Cardiac fibroblast (primary cell): ENCODE results near the gene SYNPO2.

Experiments
- DNase-seq, 2 donors: peaks; one replicate each; pipeline versions ENCODE4 v3.0.0 to v3.0.0-alpha.2; 2010; ENCODE audit warnings: low read depth in 2 of 2
- H3K4me3 ChIP-seq, 2 donors: replicated peaks in 1 of 2; 1 replicate in 1 of 2; 2 replicates in 1 of 2; pipeline ENCODE4 v1.5.1; 2011; ENCODE audit warnings: low read depth in 2 of 2, low read length in 2 of 2, mild to moderate bottlenecking in 2 of 2, moderate library complexity in 1 of 2
- CTCF ChIP-seq: IDR thresholded peaks from one replicate; pipeline ENCODE4 v1.5.1; 2011; ENCODE audit warnings: low read depth, mild to moderate bottlenecking, low read length, inconsistent platforms

Gene SYNPO2

GRCh38 chr4:118981171-118981838 is 92.7 kb downstream of the SYNPO2 start:
- TF ChIP-seq CTCF, result no peak
- H3K4me3 ChIP-seq, result no peak overlapping the region
- DNase-seq, result no peak

- DNase-seq, result peak; percentile 88 to 90
- H3K4me3 ChIP-seq, result no peak overlapping the region
- peak; percentile 65 for TF ChIP-seq CTCF
These were observed 93.3 kb downstream of the SYNPO2 start for GRCh38 chr4:118981839-118982381.

- DNase-seq, result no peak
- H3K4me3 ChIP-seq, result no peak overlapping the region
- TF ChIP-seq CTCF, result no peak
These were observed 94.6 kb downstream of the SYNPO2 start for GRCh38 chr4:118983293-118983692.

- no peak for DNase-seq
- no peak overlapping the region for H3K4me3 ChIP-seq
- no peak for TF ChIP-seq CTCF
These were observed 95.2 kb downstream of the SYNPO2 start for GRCh38 chr4:118983831-118984230.

GRCh38 chr4:118985170-118986000 is 96.7 kb downstream of the SYNPO2 start:
- no peak for TF ChIP-seq CTCF
- no peak for DNase-seq
- H3K4me3 ChIP-seq, result no peak overlapping the region

GRCh38 chr4:118987959-118988634 is 99.4 kb downstream of the SYNPO2 start:
- DNase-seq, result no peak
- no peak for TF ChIP-seq CTCF
- no peak overlapping the region for H3K4me3 ChIP-seq
